RKO (cell line): ENCODE measurements around the gene NRP1.
"Not testable (repeated sequence)": the region's sequence is repeated elsewhere in the genome, so short reads cannot be mapped to it uniquely, and the experiment has no call there.

Source experiments
- DNase-seq: peaks from one replicate; pipeline ENCODE4 v3.0.0-alpha.2; 2016; ENCODE audit warnings: low spot score

NRP1 gene

GRCh38 chr10:33150146-33150545 is 184.3 kb downstream of the NRP1 start:
- DNase-seq: no peak

- DNase-seq: no peak
These were observed 187.5 kb downstream of the NRP1 start for GRCh38 chr10:33147013-33147310.

- DNase-seq: no peak
These were observed 188.1 kb downstream of the NRP1 start for GRCh38 chr10:33146189-33147012.

- no peak for DNase-seq
These were observed 188.8 kb downstream of the NRP1 start for GRCh38 chr10:33145451-33146188.

GRCh38 chr10:33143160-33143728 is 191.2 kb downstream of the NRP1 start:
- peak; percentile 89 for DNase-seq

GRCh38 chr10:33142295-33142694 is 192.2 kb downstream of the NRP1 start:
- no peak for DNase-seq

- no peak for DNase-seq
These were observed 193.2 kb downstream of the NRP1 start for GRCh38 chr10:33141251-33141650.

- DNase-seq: no peak
These were observed 195.3 kb downstream of the NRP1 start for GRCh38 chr10:33139181-33139646.

GRCh38 chr10:33138686-33139085 is 195.8 kb downstream of the NRP1 start:
- not testable (repeated sequence) for DNase-seq

- DNase-seq: no peak
These were observed 197.0 kb downstream of the NRP1 start for GRCh38 chr10:33137356-33138005.

- peak; percentile 71 for DNase-seq
These were observed 197.7 kb downstream of the NRP1 start for GRCh38 chr10:33136781-33137180.

GRCh38 chr10:33136271-33136670 is 198.2 kb downstream of the NRP1 start:
- no peak for DNase-seq

- DNase-seq: peak; percentile 94
These were observed 200.3 kb downstream of the NRP1 start for GRCh38 chr10:33134011-33134751.

GRCh38 chr10:33133557-33133956 is 200.9 kb downstream of the NRP1 start:
- no peak for DNase-seq

GRCh38 chr10:33132626-33133025 is 201.8 kb downstream of the NRP1 start:
- DNase-seq: no peak

GRCh38 chr10:33129996-33130386 is 204.5 kb downstream of the NRP1 start:
- DNase-seq: no peak

GRCh38 chr10:33129141-33129995 is 205.1 kb downstream of the NRP1 start:
- DNase-seq: no peak

GRCh38 chr10:33127622-33128021 is 206.8 kb downstream of the NRP1 start:
- no peak for DNase-seq
